Skeletal muscle satellite cell (primary cell): Measurements from ENCODE around the gene TMEM17. TPM values are rescaled to one million over a fixed set of nuclear protein-coding genes. Genes with fewer than 3 reads are reported as not detected.

Experiments
- small RNA-seq: library from RNA; depleted of rRNA; stranded (forward); fragments of <200 nt; gene quantifications from one replicate; pipeline ENCODE3, GENCODE V24; 2012

Gene TMEM17

Small RNA genes within 50 kb of the gene (small RNA-seq; reads per million reads assigned to genes)
- gene AC107083.1, result not detected
- gene RN7SL18P, result not detected
